A549 (cell line): ENCODE results near the gene CALN1.

Experiments
- BHLHE40 ChIP-seq: IDR thresholded peaks from 2 replicates; pipeline ENCODE4 v1.6.1; 2012; ENCODE audit warnings: low read depth, low read length, inconsistent platforms
- CHD2 ChIP-seq: fragments of 150-350 bp; IDR thresholded peaks from 2 replicates; pipeline ENCODE4 v1.6.1; 2014; ENCODE audit warnings: low read length; ENCODE audit not compliant: partially characterized antibody
- EHMT2 ChIP-seq: fragments of 200-600 bp; sonication (generic); IDR thresholded peaks from 2 replicates; pipeline ENCODE4 v1.6.1; 2016; ENCODE audit warnings: antibody characterized with exemption, low read depth, mild to moderate bottlenecking, moderate library complexity
- EP300 ChIP-seq, 2 experiments: fragments of >200 bp; sonication (Bioruptor Twin); formaldehyde crosslinking; IDR thresholded peaks; 2 replicates in 1 of 2; 3 replicates in 1 of 2; pipeline ENCODE4 v1.6.1; 2016 to 2017
- MAFK ChIP-seq: fragments of 450-650 bp; IDR thresholded peaks from 2 replicates; pipeline ENCODE4 v1.6.1; 2014; ENCODE audit not compliant: partially characterized antibody
- POLR2A ChIP-seq: IDR thresholded peaks from 2 replicates; pipeline ENCODE4 v1.6.1; 2012; ENCODE audit warnings: mild to moderate bottlenecking, low read length
- POLR2AphosphoS2 ChIP-seq: conservative IDR thresholded peaks from 2 replicates; pipeline ENCODE4 v1.6.1; 2012; ENCODE audit warnings: low read length, improper control_type of control experiment, inconsistent platforms
- RCOR1 ChIP-seq: fragments of 150-350 bp; IDR thresholded peaks from 2 replicates; pipeline ENCODE4 v1.6.1; 2014; ENCODE audit warnings: antibody characterized with exemption, low read length, low read depth
- RFX5 ChIP-seq: fragments of 450-650 bp; IDR thresholded peaks from 2 replicates; pipeline ENCODE4 v1.7.1; 2014; ENCODE audit warnings: antibody characterized with exemption, mild to moderate bottlenecking, moderate library complexity
- TF ChIP-seq, protein P1 (sequence below): fragments of >200 bp; sonication (Bioruptor Twin); formaldehyde crosslinking; IDR thresholded peaks from 3 replicates; pipeline ENCODE4 v1.5.1; 2016
- TF ChIP-seq, protein P2 (sequence below): IDR thresholded peaks from 2 replicates; pipeline ENCODE4 v1.6.1; 2012
- TF ChIP-seq, protein P3 (sequence below): fragments of 150-350 bp; IDR thresholded peaks from 2 replicates; pipeline ENCODE4 v1.6.1; 2014; ENCODE audit warnings: low read depth, mild to moderate bottlenecking, low read length

DNA sequence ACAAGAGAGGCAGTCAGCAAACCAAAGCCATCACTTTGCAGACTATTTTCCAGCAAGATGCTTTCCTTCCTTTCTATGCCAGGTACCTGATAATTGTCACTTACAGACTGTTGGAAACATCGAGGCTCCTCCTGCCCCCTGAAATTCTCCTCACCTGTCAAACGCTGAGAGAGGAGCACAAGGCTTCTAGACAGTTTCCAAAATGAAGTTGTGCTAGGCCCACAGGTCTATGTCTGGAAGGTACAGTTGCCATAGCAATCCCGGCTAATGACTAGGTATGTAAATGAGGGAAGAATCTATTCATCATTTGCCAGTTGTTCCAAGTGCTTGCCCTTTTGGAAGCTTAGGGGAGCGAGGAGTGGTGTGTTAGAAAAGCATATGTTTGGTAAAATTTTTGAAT is 334.4 kb downstream of the CALN1 start:
- TF ChIP-seq RCOR1 = no peak
- TF ChIP-seq, protein P1, sequence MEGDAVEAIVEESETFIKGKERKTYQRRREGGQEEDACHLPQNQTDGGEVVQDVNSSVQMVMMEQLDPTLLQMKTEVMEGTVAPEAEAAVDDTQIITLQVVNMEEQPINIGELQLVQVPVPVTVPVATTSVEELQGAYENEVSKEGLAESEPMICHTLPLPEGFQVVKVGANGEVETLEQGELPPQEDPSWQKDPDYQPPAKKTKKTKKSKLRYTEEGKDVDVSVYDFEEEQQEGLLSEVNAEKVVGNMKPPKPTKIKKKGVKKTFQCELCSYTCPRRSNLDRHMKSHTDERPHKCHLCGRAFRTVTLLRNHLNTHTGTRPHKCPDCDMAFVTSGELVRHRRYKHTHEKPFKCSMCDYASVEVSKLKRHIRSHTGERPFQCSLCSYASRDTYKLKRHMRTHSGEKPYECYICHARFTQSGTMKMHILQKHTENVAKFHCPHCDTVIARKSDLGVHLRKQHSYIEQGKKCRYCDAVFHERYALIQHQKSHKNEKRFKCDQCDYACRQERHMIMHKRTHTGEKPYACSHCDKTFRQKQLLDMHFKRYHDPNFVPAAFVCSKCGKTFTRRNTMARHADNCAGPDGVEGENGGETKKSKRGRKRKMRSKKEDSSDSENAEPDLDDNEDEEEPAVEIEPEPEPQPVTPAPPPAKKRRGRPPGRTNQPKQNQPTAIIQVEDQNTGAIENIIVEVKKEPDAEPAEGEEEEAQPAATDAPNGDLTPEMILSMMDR = no peak
- no peak for TF ChIP-seq POLR2A
- TF ChIP-seq, protein P2, sequence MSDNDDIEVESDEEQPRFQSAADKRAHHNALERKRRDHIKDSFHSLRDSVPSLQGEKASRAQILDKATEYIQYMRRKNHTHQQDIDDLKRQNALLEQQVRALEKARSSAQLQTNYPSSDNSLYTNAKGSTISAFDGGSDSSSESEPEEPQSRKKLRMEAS = no peak
- TF ChIP-seq POLR2AphosphoS2 = no peak
- TF ChIP-seq EHMT2 = no peak
- no peak for TF ChIP-seq BHLHE40
- TF ChIP-seq, protein P3, sequence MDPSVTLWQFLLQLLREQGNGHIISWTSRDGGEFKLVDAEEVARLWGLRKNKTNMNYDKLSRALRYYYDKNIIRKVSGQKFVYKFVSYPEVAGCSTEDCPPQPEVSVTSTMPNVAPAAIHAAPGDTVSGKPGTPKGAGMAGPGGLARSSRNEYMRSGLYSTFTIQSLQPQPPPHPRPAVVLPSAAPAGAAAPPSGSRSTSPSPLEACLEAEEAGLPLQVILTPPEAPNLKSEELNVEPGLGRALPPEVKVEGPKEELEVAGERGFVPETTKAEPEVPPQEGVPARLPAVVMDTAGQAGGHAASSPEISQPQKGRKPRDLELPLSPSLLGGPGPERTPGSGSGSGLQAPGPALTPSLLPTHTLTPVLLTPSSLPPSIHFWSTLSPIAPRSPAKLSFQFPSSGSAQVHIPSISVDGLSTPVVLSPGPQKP = no peak
- no peak for TF ChIP-seq CHD2
- no peak for TF ChIP-seq RFX5
- TF ChIP-seq EP300 (IDR thresholded peaks at IDR 0.05) = no peak
- no peak for TF ChIP-seq MAFK
